Measurements from ENCODE around the gene MAP3K7. TPM values are rescaled to one million over a fixed set of nuclear protein-coding genes. Genes with fewer than 3 reads are reported as not detected.

The MAP3K7 gene
- total RNA-seq (10 to 100 TPM; 15.5 to 26.1 (median 20.0) TPM), polyA plus RNA-seq (10 to 100 TPM in 1 of 2 donors, 1 to 10 TPM in 1; 9.6 to 11.9 TPM)
- long read RNA-seq, donor 1, full-length matches to known transcripts: 44 of 54 reads
- long read RNA-seq, donor 1, partial matches to known transcripts: 2 of 54 reads
- long read RNA-seq, donor 1, other reads (novel, unspliced or antisense): 8 of 54 reads
- long read RNA-seq, donor 2, full-length matches to known transcripts: 206 of 249 reads
- long read RNA-seq, donor 2, partial matches to known transcripts: 6 of 249 reads
- long read RNA-seq, donor 2, other reads (novel, unspliced or antisense): 37 of 249 reads
- long read RNA-seq, donor 3, full-length matches to known transcripts: 45 of 61 reads
- long read RNA-seq, donor 3, partial matches to known transcripts: 8 of 61 reads
- long read RNA-seq, donor 3, other reads (novel, unspliced or antisense): 8 of 61 reads

- 0 to 1% (median 0%) methylated on average over 49 to 58 of the region's 58 CpGs for WGBS, 4 donors
- DNase-seq: peak; percentile 90 to 93 (median 91)
- H3K4me1 ChIP-seq: peaks cover 8 to 42% (median 28%) of the 10 kb centered on the region in 12 donors
Observed at GRCh38 chr6:90586836-90587638, at the start of gene MAP3K7. Gene MAP3K7, minus strand, starts transcription at chr6:90587072. Its CDS starts 189 bp downstream, at chr6:90586883.

GRCh38 chr6:90631046-90631445 is 44.2 kb upstream of the MAP3K7 start:
- H3K27ac ChIP-seq: no peak overlapping the region
- no peak for DNase-seq
- WGBS, 4 donors: 24 to 39% (median 26%) methylated on average over 1 of the region's 1 CpG
- no peaks in the 10 kb centered on the region for H3K27me3 ChIP-seq
- H3K9me3 ChIP-seq: no peaks in the 10 kb centered on the region
- TF ChIP-seq CTCF (IDR thresholded peaks at IDR 0.05) (peak in 2 of 12 donors; percentile 10 to 20), POLR2A (IDR thresholded peaks at IDR 0.05) (no peak)
- no peak for ATAC-seq
- H3K4me3 ChIP-seq: no peak overlapping the region
- H3K36me3 ChIP-seq: no peaks in the 10 kb centered on the region
- intact Hi-C loops (cut with DNase I): no loop called here
- H3K4me1 ChIP-seq: no peaks in the 10 kb centered on the region

More at GRCh38 chr6:90586836-90587638, at the start of gene MAP3K7:
- TF ChIP-seq CTCF (IDR thresholded peaks at IDR 0.05) (no peak), POLR2A (IDR thresholded peaks at IDR 0.05) (peak in 1 of 2 donors; percentile 84)
- intact Hi-C loops (cut with DNase I): no loop called here
- peak; percentile 95 to 98 (median 97) for ATAC-seq
- H3K27ac ChIP-seq: peak within 1 kb of the TSS; percentile 86 to 96 (median 94)
- peak within 1 kb of the TSS; percentile 67 to 99 (median 95) for H3K4me3 ChIP-seq
- H3K27me3 ChIP-seq: peaks cover 0 to 3% (median 0%) of the 10 kb centered on the region in 9 donors
- H3K9me3 ChIP-seq: no peaks in the 10 kb centered on the region
- H3K36me3 ChIP-seq: no peaks in the 10 kb centered on the region

- no peaks in the 10 kb centered on the region for H3K4me1 ChIP-seq
- H3K9me3 ChIP-seq: no peaks in the 10 kb centered on the region
- ATAC-seq (no peak), DNase-seq (no peak)
- no peak overlapping the region for H3K4me3 ChIP-seq
- H3K36me3 ChIP-seq: no peaks in the 10 kb centered on the region
- TF ChIP-seq CTCF (IDR thresholded peaks at IDR 0.05) (no peak), POLR2A (IDR thresholded peaks at IDR 0.05) (no peak)
- peaks cover 0 to 34% (median 6%) of the 10 kb centered on the region in 9 donors for H3K27me3 ChIP-seq
- intact Hi-C loops (cut with DNase I): no loop called here
- H3K27ac ChIP-seq: no peak overlapping the region
- WGBS, 4 donors: 92 to 96% (median 93%) methylated on average over 2 of the region's 2 CpGs
Observed at GRCh38 chr6:90621581-90621980, 34.7 kb upstream of the MAP3K7 start.

GRCh38 chr6:90619221-90619620 is 32.3 kb upstream of the MAP3K7 start:
- Histone ChIP-seq H3K9me3 (no peaks in the 10 kb centered on the region), H3K36me3 (no peaks in the 10 kb centered on the region), H3K27me3 (peaks cover 0 to 45% (median 6%) of the 10 kb centered on the region in 9 donors), H3K4me1 (no peaks in the 10 kb centered on the region), H3K4me3 (no peak overlapping the region), H3K27ac (no peak overlapping the region)
- intact Hi-C loops (cut with DNase I): no loop called here
- 65 to 85% (median 71%) methylated on average over 2 of the region's 2 CpGs for WGBS, 4 donors
- ATAC-seq (no peak), DNase-seq (no peak)
- no peak for TF ChIP-seq POLR2A (IDR thresholded peaks at IDR 0.05)
- TF ChIP-seq CTCF (IDR thresholded peaks at IDR 0.05): no peak
